Tibial nerve (tissue), 4 donors: ENCODE measurements around the gene FMN1. TPM values are rescaled to one million over a fixed set of nuclear protein-coding genes. Genes with fewer than 3 reads are reported as not detected.

ENCODE experiments used
- DNase-seq, 2 donors: peaks; one replicate each; pipeline ENCODE4 v3.0.0-alpha.2; 2019; ENCODE audit warnings: low spot score in 2 of 2
- H3K27ac ChIP-seq, 4 donors: fragments of 200-600 bp; sonication (generic) in 3 of 4; one replicate each; pipeline ENCODE4 v1.5.1; 2017 to 2019; ENCODE audit warnings: mild to moderate bottlenecking in 1 of 4
- H3K27me3 ChIP-seq, 2 donors: fragments of 200-600 bp; sonication (generic) in 1 of 2; one replicate each; pipeline versions ENCODE4 v1.5.1 to v1.6.0; 2017 to 2019
- H3K36me3 ChIP-seq, 3 donors: fragments of 200-600 bp; sonication (generic); one replicate each; pipeline ENCODE4 v1.5.1; 2018 to 2019
- H3K4me1 ChIP-seq, 4 donors: fragments of 200-600 bp; sonication (generic) in 3 of 4; one replicate each; pipeline ENCODE4 v1.5.1; 2017 to 2019
- H3K4me3 ChIP-seq, 4 donors: fragments of 200-600 bp; sonication (generic) in 3 of 4; one replicate each; pipeline ENCODE4 v1.5.1; 2017 to 2019; ENCODE audit warnings: mild to moderate bottlenecking in 1 of 4, moderate library complexity in 1 of 4
- H3K9me3 ChIP-seq, 4 donors: fragments of 200-600 bp; sonication (generic) in 3 of 4; one replicate each; pipeline ENCODE4 v1.5.1; 2017 to 2019
- CTCF ChIP-seq, 5 experiments: fragments of 200-600 bp in 3 of 5; fragments of 450-650 bp in 2 of 5; sonication (generic) in 3 of 5; IDR thresholded peaks; one replicate each; pipeline ENCODE4 v1.5.1; 2016 to 2019; ENCODE audit warnings: antibody characterized with exemption in 5 of 5, mild to moderate bottlenecking in 3 of 5, moderate library complexity in 2 of 5
- EP300 ChIP-seq, 2 donors: sonication (generic); formaldehyde crosslinking; IDR thresholded peaks; one replicate each; pipeline ENCODE4 v1.6.1; 2017; ENCODE audit warnings: antibody characterized with exemption in 2 of 2, mild to moderate bottlenecking in 1 of 2
- POLR2A ChIP-seq, 2 donors: fragments of 450-650 bp; IDR thresholded peaks; one replicate each; pipeline ENCODE4 v1.6.1; 2017; ENCODE audit warnings: antibody characterized with exemption in 2 of 2, mild to moderate bottlenecking in 2 of 2, moderate library complexity in 2 of 2
- WGBS, 2 donors: methylation state at CpG; one replicate each; pipeline ENCODE4 v1.1.5; 2018; 5-methylcytosine and 5-hydroxymethylcytosine counted together
- total RNA-seq, 4 donors: library from RNA; depleted of rRNA; stranded (reverse); fragments of >200 nt; gene quantifications; one replicate each; pipeline ENCODE4 v1.1.0, GENCODE V29; 2016

The FMN1 gene
- total RNA-seq, 4 donors from 2014 or later, result 15.1 to 62.1 (median 20.7) TPM

DNA sequence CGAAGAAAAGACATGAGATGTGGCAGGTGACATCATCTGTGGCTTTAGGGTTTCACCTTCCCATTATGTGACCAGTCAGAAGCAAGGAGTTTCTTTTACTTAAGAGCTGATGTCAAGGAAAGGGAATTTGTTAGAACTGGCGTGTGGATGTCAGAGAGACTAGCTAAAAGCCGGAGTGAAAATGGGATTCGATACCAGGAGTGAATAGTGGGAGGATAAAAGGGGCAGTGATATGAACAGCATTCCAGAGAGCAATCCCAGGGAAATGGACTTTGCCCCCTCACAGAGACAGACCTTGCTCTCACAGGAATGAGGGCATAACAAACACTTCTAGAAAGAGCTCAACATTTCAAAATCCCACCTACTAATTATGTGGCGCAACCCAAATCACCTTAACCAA, 5.9 kb upstream of the FMN1 start:
- Histone ChIP-seq H3K4me3 (no peak overlapping the region), H3K36me3 (no peaks in the 10 kb centered on the region), H3K4me1 (no peaks in the 10 kb centered on the region), H3K9me3 (no peaks in the 10 kb centered on the region), H3K27me3 (no peaks in the 10 kb centered on the region), H3K27ac (no peak overlapping the region)
- TF ChIP-seq EP300 (IDR thresholded peaks at IDR 0.05) (no peak), POLR2A (IDR thresholded peaks at IDR 0.05) (no peak), CTCF (IDR thresholded peaks at IDR 0.05) (no peak)
- 81 to 82% methylated on average over 5 of the region's 5 CpGs for WGBS, 2 donors
- no peak for DNase-seq

GRCh38 chr15:33198541-33198940, 4.0 kb upstream of the FMN1 start:
- no peak for DNase-seq
- Histone ChIP-seq H3K27me3 (peaks cover 0 to 6% of the 10 kb centered on the region in 2 donors), H3K4me3 (no peak overlapping the region), H3K36me3 (no peaks in the 10 kb centered on the region), H3K27ac (no peak overlapping the region), H3K4me1 (peaks cover 0 to 5% (median 2%) of the 10 kb centered on the region in 4 donors), H3K9me3 (no peaks in the 10 kb centered on the region)
- 90 to 94% methylated on average over 4 of the region's 4 CpGs for WGBS, 2 donors
- no peak for TF ChIP-seq EP300 (IDR thresholded peaks at IDR 0.05)
- TF ChIP-seq POLR2A (IDR thresholded peaks at IDR 0.05), result no peak
- TF ChIP-seq CTCF (IDR thresholded peaks at IDR 0.05), result no peak

DNA sequence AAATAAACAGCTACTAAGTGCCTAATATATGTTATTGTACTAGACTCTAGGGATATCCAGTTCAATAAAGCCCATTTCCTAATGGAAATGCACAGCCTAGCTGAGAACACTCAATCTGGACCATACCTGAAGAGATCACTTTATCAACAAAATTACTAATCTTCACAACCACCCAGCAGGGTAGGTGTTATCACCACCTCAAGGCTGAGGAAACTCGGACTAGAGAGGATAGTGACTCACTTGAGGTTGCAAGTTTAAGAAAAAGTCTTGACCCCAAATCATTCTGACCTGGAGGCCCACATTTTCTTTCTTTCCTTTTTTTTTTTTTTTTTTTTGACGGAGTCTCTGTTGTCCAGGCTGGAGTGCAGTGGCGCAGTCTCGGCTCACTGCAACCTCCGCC, 3.1 kb upstream of the FMN1 start:
- H3K4me3 ChIP-seq, result no peak overlapping the region
- peaks cover 0 to 12% of the 10 kb centered on the region in 2 donors for H3K27me3 ChIP-seq
- WGBS, 2 donors, result 90 to 91% methylated on average over 5 of the region's 5 CpGs
- H3K4me1 ChIP-seq, result peaks cover 0 to 5% (median 2%) of the 10 kb centered on the region in 4 donors
- H3K36me3 ChIP-seq, result no peaks in the 10 kb centered on the region
- no peaks in the 10 kb centered on the region for H3K9me3 ChIP-seq
- DNase-seq, result no peak
- H3K27ac ChIP-seq, result no peak overlapping the region
- no peak for TF ChIP-seq POLR2A (IDR thresholded peaks at IDR 0.05)
- TF ChIP-seq EP300 (IDR thresholded peaks at IDR 0.05), result no peak
- TF ChIP-seq CTCF (IDR thresholded peaks at IDR 0.05), result no peak

DNA sequence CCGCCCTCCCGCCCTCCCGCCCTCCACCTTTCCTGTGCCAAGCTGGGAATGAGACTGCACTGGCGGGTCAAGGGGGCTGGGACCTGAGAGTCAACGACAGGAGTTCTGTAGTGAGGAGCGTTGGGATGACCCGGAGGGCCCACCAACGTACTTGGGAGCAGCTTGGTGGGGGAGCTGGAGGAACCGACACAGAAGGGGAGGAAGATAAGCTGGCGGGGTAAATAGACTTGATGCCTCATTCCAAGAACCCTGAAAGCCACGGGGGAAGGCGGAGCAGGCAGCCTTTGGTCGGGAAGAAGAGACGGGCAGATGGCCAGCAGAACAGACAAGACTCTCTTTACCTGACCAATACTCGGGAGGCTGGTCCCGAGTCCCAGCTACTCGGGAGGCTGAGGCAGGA, 277 bp downstream of the FMN1 start:
- TF ChIP-seq POLR2A (IDR thresholded peaks at IDR 0.05) (no peak), EP300 (IDR thresholded peaks at IDR 0.05) (no peak), CTCF (IDR thresholded peaks at IDR 0.05) (no peak)
- Histone ChIP-seq H3K27ac (no peak overlapping the region), H3K4me1 (peaks cover 0 to 5% (median 2%) of the 10 kb centered on the region in 4 donors), H3K4me3 (peak overlapping the region; percentile 16 to 53 (median 42)), H3K36me3 (no peaks in the 10 kb centered on the region), H3K9me3 (no peaks in the 10 kb centered on the region), H3K27me3 (peaks cover 0 to 21% of the 10 kb centered on the region in 2 donors)
- 14 to 24% methylated on average over 16 to 17 of the region's 17 CpGs for whole genome bisulfite sequencing, 2 donors
- no peak for DNase-seq

DNA sequence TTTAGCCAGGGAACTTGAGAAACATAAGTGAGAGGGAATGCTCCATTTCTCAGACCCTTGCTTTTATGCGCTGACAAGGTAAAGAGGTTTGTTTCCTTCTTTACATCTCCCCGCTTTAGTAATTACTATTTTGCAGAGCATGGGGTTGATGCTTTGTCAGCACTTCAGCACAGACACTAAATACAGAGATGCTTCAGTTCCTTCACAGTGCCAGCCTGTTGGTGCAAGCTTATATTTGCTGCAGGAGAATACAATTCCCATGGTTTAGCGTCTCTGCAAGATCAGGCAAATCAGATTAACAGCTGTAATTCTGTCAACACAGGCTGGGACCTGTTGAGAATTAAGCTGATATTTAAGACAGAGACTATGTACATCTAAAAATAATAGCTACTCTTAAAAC, 2.9 kb downstream of the FMN1 start:
- Histone ChIP-seq H3K36me3 (no peaks in the 10 kb centered on the region), H3K4me1 (peaks cover 0 to 5% (median 2%) of the 10 kb centered on the region in 4 donors), H3K27ac (no peak overlapping the region), H3K4me3 (no peak overlapping the region), H3K27me3 (peaks cover 0 to 23% of the 10 kb centered on the region in 2 donors), H3K9me3 (no peaks in the 10 kb centered on the region)
- 68 to 70% methylated on average over 3 of the region's 3 CpGs for WGBS, 2 donors
- DNase-seq, result no peak
- TF ChIP-seq CTCF (IDR thresholded peaks at IDR 0.05), result no peak
- no peak for TF ChIP-seq POLR2A (IDR thresholded peaks at IDR 0.05)
- no peak for TF ChIP-seq EP300 (IDR thresholded peaks at IDR 0.05)
